H1 (cell line): ENCODE measurements around the gene PCYT1B.

Experiments used
- CHD2 ChIP-seq: IDR thresholded peaks from 2 replicates; pipeline ENCODE4 v1.6.1; 2012; ENCODE audit warnings: low read length, improper control_type of control experiment
- EP300 ChIP-seq, 2 experiments: IDR thresholded peaks; 1 replicate in 1 of 2; 2 replicates in 1 of 2; pipeline ENCODE4 v1.6.1; 2011 to 2012; ENCODE audit warnings: low read depth in 2 of 2, low read length in 2 of 2, mild to moderate bottlenecking in 2 of 2, borderline replicate concordance in 1 of 2, inconsistent platforms in 1 of 2, moderate library complexity in 1 of 2
- NRF1 ChIP-seq: IDR thresholded peaks from 2 replicates; pipeline ENCODE4 v1.6.1; 2011; ENCODE audit warnings: mild to moderate bottlenecking, low read depth, low read length, improper control_type of control experiment
- POLR2A ChIP-seq, 2 experiments: IDR thresholded peaks; 1 replicate in 1 of 2; 2 replicates in 1 of 2; pipeline ENCODE4 v1.6.1; 2011; ENCODE audit warnings: low read depth in 2 of 2, low read length in 2 of 2, mild to moderate bottlenecking in 2 of 2; ENCODE audit errors: control extremely low read depth in 1 of 2
- POLR2AphosphoS5 ChIP-seq: IDR thresholded peaks from 2 replicates; pipeline ENCODE4 v1.6.1; 2011; ENCODE audit warnings: low read depth, low read length
- RXRA ChIP-seq: IDR thresholded peaks from 2 replicates; pipeline ENCODE4 v1.6.1; 2011; ENCODE audit warnings: low read depth, mild to moderate bottlenecking, low read length, moderate library complexity; ENCODE audit not compliant: insufficient read depth
- TF ChIP-seq, protein P1 (sequence below), 3 experiments: IDR thresholded peaks; 1 replicate in 2 of 3; 2 replicates in 1 of 3; pipeline versions ENCODE4 v1.5.1 to v1.6.1; 2011; ENCODE audit warnings: low read length in 3 of 3, mild to moderate bottlenecking in 3 of 3, inconsistent platforms in 2 of 3, low read depth in 1 of 3, moderate library complexity in 1 of 3; ENCODE audit not compliant: insufficient read depth in 1 of 3; ENCODE audit errors: control extremely low read depth in 1 of 3

DNA sequence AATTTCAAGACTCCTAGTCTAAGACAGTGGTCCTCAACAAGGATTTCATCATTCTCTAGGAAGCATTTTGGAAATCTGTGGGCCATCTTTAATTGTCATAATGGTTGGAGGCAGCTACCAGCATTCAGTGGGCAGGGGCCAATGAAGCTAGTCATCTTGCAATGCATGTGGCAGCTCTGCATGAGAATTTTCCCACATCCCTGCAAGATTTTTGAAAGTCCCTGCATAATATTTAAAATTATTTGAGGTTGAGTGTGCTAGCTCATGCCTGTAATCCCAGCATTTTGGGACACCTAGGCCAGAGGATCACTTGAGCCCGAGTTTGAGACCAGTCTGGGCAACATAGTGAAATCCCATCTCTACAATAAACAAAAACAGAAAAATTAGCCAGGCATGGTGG is 44.0 kb downstream of the PCYT1B start:
- TF ChIP-seq CHD2 (no peak), EP300 (IDR thresholded peaks at IDR 0.05; ENCODE audit: borderline replicate concordance in 1 of 2, low read depth in 2 of 2, low read length in 2 of 2) (no peak), RXRA (no peak), POLR2A (IDR thresholded peaks at IDR 0.05; ENCODE audit: control extremely low read depth in 1 of 2, low read depth in 2 of 2, low read length in 2 of 2) (no peak), POLR2AphosphoS5 (no peak), NRF1 (no peak)
- TF ChIP-seq, protein P1, sequence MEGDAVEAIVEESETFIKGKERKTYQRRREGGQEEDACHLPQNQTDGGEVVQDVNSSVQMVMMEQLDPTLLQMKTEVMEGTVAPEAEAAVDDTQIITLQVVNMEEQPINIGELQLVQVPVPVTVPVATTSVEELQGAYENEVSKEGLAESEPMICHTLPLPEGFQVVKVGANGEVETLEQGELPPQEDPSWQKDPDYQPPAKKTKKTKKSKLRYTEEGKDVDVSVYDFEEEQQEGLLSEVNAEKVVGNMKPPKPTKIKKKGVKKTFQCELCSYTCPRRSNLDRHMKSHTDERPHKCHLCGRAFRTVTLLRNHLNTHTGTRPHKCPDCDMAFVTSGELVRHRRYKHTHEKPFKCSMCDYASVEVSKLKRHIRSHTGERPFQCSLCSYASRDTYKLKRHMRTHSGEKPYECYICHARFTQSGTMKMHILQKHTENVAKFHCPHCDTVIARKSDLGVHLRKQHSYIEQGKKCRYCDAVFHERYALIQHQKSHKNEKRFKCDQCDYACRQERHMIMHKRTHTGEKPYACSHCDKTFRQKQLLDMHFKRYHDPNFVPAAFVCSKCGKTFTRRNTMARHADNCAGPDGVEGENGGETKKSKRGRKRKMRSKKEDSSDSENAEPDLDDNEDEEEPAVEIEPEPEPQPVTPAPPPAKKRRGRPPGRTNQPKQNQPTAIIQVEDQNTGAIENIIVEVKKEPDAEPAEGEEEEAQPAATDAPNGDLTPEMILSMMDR (IDR thresholded peaks at IDR 0.05; ENCODE audit: control extremely low read depth in 1 of 3, insufficient read depth in 1 of 3, low read depth in 1 of 3, low read length in 3 of 3): no peak
